ENCODE results near the gene KIAA1671.

Gene KIAA1671

GRCh38 chr22:25068707-25069106 is 116.2 kb downstream of the KIAA1671 start:
- DNase-seq (ENCODE audit: low read depth) = no peak

DNA sequence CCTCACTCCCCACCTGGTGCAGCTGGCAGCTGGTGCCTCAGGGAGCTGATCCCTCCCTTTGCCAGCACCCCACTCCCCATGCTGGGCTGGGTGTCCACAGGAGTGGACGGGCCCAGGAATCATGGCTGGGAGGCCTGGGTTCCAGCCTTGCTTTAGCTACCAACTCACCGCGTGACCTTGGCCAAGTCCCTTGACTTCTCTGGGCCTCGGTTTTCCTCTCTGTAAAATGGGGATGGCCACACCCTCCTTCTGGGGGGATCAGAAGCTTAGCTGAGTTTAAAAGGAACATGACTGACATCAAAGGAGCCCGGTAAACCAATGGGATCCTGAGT is 116.9 kb downstream of the KIAA1671 start:
- DNase-seq (ENCODE audit: low read depth) = no peak

GRCh38 chr22:25069758-25070481 is 117.4 kb downstream of the KIAA1671 start:
- no peak for DNase-seq (ENCODE audit: low read depth)

DNA sequence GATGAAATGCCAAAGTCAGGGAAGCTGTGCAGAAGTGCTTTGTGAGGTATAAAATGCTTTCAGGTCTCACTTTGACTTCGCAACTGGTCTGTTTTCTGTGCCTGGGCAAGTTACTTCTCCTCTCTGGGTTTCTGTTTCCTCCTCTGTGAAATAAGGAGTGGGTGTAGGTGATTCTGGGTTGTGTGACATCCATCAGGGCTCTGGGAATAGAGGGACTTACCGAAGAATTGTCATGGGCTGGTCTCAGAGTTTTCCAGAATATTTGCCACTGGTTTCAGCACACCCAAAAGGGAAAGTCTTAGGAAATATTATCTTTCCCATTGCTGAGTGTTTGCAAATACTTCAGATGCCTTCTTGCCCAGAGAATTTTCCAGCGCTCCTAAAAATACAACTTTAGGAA is 118.4 kb downstream of the KIAA1671 start:
- DNase-seq (ENCODE audit: low read depth) = no peak

GRCh38 chr22:25071720-25072119 is 119.2 kb downstream of the KIAA1671 start:
- DNase-seq (ENCODE audit: low read depth) = no peak

DNA sequence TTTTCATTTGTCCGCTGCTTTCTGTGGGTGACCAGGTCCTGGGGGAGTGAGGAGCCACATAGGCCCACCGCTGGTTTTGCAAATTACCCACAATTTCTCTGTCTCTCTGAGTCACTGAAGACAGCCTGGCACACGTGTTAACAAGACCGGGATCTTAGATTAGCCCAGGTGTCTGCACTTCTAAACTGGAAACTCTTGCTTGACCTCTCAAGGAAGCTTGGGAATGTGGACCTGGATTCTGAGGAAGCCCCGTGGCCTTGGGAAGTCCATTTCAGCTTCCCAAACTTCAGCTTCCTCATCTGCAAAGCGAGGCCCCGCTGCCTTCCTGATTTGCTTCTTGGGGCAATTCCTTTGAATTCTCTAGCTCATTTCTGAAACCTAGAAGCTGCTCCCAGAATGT is 119.9 kb downstream of the KIAA1671 start:
- DNase-seq (ENCODE audit: low read depth) = no peak

GRCh38 chr22:25076336-25076735 is 123.8 kb downstream of the KIAA1671 start:
- DNase-seq (ENCODE audit: low read depth) = no peak

DNA sequence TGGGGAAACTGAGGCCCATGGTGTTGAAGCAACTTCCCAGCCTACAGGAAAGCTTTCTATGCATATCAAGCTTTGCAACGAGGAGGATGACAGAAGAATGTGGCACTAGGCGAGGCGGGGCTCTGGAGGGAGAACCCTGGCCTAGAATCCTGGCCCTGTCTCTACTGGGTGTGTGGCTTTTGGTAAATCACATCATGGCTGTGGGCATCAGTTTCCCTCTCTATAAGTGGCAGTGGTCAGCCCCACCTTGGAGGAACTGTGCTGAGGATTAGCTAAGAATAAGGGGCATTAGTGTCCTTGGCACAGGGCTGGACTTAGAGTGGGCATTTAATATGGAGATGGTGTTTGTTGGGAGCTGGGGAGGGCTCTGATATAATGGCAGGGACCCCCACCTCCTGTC is 124.5 kb downstream of the KIAA1671 start:
- DNase-seq (ENCODE audit: low read depth) = no peak

GRCh38 chr22:25077964-25078363 is 125.4 kb downstream of the KIAA1671 start:
- DNase-seq (ENCODE audit: low read depth) = no peak

DNA sequence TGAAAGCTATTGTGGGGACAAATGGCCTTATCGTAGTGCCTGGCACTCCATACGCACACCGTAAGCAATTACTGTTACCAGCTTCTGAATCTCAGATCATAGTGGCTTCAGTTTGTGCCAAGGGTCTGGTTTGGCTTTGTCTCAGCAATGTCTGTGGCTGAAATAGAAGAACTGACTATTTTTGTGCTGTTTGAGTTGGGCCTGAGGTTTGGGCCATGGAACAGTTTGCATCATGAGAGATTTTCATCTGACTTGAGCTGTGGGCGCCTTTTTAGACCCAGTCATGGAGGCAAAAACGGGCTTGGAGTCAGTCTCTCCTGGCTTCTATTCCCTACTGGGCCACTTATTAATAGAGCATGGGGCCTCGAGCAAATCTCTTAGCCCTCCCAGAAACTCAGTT is 126.1 kb downstream of the KIAA1671 start:
- DNase-seq (ENCODE audit: low read depth) = no peak

DNA sequence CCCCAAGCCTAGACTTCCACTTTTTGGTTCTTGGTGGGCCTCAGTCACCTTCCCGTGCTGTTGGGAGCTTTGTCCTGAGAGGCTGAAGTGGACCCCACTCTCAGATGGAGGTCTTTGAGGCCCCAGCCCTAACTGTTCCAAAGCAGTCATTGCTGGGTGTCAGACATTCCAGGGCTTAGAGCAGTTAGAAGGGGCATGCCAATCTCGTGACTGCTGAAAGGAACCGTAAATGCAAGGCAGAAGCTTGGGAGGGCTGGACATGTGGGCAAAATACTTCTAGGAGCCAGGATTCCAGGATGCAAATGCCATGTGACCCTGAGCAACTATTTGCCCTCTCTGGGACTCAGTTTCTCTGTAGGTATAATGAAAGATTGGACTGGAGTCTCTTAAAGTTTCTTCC is 128.3 kb downstream of the KIAA1671 start:
- DNase-seq (ENCODE audit: low read depth) = no peak

- DNase-seq (ENCODE audit: low read depth) = no peak
These were observed 128.9 kb downstream of the KIAA1671 start for GRCh38 chr22:25081409-25081824.

GRCh38 chr22:25082096-25082495 is 129.6 kb downstream of the KIAA1671 start:
- no peak for DNase-seq (ENCODE audit: low read depth)

DNA sequence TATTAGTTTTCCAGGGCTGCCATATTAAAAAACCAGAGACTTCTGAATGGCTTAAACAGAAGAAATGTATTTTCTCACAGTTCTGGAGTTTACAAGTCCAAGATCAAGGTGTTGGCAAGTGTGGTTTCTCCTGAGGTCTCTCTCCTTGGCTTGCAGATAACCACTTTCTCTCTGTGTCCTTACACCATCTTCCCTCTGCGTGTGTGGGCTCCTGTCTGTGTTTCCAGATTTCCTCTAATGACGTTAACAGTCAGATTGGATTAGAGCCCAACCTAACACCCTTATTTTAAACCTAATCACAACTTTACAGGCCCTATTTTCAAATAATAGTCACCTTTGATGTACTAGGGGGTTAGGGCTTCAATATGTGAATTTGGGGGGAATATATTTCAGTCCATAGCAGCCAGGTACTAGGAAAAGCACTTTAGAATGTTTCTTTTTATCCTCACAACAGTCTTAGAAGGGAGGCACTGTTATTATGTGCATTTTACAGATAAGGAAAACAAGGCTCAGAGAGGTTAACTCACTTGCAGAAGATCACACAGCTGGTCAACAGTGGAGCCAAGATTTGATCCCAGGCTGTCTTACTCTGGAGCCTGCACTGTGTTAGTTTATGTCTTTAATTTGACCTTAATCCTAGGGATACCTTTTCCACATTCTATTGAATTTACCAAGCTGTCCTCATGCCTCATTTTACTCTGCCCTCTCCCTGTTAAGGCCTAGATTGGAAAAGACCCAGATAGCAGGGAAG is 130.7 kb downstream of the KIAA1671 start:
- no peak for DNase-seq (ENCODE audit: low read depth)

DNA sequence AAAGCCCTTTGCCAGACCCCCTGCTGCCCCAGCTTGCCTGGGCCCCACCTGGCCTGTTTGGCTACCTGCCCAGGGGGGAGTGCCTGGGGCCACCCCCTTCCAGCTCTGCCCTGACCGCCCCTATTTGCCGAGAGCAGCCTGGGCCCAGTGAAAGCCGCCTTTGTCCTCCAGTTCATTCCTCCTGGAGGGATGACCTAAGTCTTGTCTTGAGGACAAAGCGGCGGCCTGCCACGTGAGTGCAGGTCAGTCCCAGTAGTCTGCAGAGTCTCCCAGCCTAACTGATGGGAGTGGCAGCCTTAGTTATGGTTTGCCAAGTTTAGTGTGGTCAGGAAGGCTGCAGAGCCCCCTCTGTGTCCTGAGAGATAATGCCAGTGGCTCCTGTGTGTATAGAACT is 131.3 kb downstream of the KIAA1671 start:
- DNase-seq (ENCODE audit: low read depth) = no peak

DNA sequence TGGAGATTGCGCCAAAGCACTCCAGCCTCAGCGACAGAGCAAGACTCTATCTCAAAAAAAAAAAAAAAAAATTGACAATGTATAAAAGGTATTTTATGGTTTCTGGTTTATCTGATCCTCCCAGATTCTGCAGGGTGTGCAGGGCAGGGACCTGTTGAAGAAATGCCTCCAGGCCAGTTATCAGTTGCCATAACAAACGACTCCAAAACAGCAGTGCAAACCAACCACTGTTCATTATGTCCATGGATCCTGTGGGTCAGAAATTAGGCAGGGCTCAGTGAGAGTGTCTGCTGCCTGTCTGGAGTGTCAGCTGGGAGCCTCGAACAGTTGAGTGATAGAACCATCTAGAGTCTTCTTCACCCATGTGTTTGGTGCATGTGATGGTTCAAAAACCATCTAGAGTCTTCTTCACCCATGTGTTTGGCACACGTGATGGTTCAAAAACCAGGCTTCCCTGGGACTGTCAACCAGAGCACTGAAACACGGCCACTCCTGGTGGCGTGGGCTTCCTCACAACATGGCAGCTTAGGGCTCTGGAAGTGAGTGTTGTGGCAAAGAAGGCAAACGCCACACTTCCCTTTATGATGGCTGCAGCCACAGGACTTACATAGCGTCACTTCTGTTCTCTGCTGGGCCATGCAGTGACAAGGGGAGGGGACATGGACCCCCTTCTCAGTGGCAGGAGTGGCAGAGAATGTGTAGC is 132.0 kb downstream of the KIAA1671 start:
- DNase-seq (ENCODE audit: low read depth) = no peak

GRCh38 chr22:25085156-25085555 is 132.6 kb downstream of the KIAA1671 start:
- no peak for DNase-seq (ENCODE audit: low read depth)

- no peak for DNase-seq (ENCODE audit: low read depth)
These were observed 133.7 kb downstream of the KIAA1671 start for GRCh38 chr22:25085930-25086901.

- no peak for DNase-seq (ENCODE audit: low read depth)
These were observed 134.4 kb downstream of the KIAA1671 start for GRCh38 chr22:25086902-25087282.

DNA sequence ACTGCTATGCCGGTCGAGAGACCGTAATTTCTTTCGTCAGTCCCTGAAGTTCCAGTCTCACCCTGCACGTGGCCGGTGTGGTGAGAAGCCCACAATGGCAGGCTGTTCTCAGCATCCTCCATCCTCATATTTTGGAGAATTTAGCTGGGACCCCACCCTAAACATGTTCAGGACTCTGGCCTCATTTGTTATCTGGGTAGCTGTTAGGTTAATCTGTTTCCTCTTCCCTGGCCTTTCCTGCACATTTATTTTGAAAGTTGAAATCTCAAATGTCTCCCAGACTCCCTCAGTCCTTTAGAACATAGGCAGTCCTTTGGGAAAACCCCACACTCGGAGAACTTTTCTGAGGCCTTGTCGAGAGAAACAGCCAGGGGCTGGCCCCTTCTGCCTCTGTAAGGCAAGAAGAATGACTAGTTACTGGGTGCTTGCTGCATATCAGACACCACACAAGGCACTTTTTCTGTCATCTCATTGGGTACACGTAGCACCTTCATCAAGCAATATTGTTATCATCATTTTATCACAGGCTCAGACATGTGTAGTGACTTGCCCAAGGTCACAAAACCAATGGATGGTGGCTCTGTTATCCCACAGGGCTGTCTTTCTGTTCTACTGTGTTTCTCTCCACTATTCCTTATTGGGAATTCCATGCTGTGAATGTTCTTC is 137.8 kb downstream of the KIAA1671 start:
- DNase-seq (ENCODE audit: low read depth) = no peak

- no peak for DNase-seq (ENCODE audit: low read depth)
These were observed 138.9 kb downstream of the KIAA1671 start for GRCh38 chr22:25091458-25091857.

All from non-pigmented ciliary epithelial cell (primary cell).